Activated CD8-positive, alpha-beta memory T cell treated with anti-CD3 and anti-CD28 coated beads, Interleukin-2, amount 10 ng/mL, durations not matched to agents 7 days and 5 days (primary cell): ENCODE results near the gene CCDC27. TPM values are rescaled to one million over a fixed set of nuclear protein-coding genes. Genes with fewer than 3 reads are reported as not detected.

Experiments
- ATAC-seq: fragments of 150-1000 bp; cut with Tn5 transposase; one replicate; pipeline ENCODE4 v1.10.0; 2021; ENCODE audit warnings: moderate library complexity
- CTCF ChIA-PET: fragments of 350-600 bp; sonication (Branson Sonifier 250); formaldehyde crosslinking; loops from one replicate; lab custom pipeline; 2021; ENCODE audit warnings: antibody characterized with exemption; lab: Charles Lee
- DNase-seq: peaks from one replicate; pipeline ENCODE4 v3.0.0-alpha.2; 2020
- H3K27ac Mint-ChIP-seq: one replicate; pipeline ENCODE4 v1.8.0; 2021; ENCODE audit warnings: mild to moderate bottlenecking, mixed read lengths
- H3K27me3 Mint-ChIP-seq: one replicate; pipeline ENCODE4 v1.8.0; 2021; ENCODE audit warnings: mixed read lengths
- H3K36me3 Mint-ChIP-seq: one replicate; pipeline ENCODE4 v1.8.0; 2021; ENCODE audit warnings: mild to moderate bottlenecking, mixed read lengths
- H3K4me1 Mint-ChIP-seq: one replicate; pipeline ENCODE4 v1.8.0; 2021; ENCODE audit warnings: mixed read lengths
- H3K4me3 Mint-ChIP-seq: one replicate; pipeline ENCODE4 v1.8.0; 2021; ENCODE audit warnings: mild to moderate bottlenecking, moderate library complexity, mixed read lengths
- H3K9me3 Mint-ChIP-seq: one replicate; pipeline ENCODE4 v1.8.0; 2022; ENCODE audit warnings: low read depth, mixed read lengths
- total RNA-seq, 2 experiments: library from RNA; stranded (reverse); gene quantifications; one replicate each; pipeline ENCODE4 v1.2.3, GENCODE V29; 2021

Gene CCDC27
- total RNA-seq = not detected

GRCh38 chr1:3752400-3752945, at the start of gene CCDC27:
TSS of gene CCDC27 (plus strand) at chr1:3752450. CDS start at chr1:3752482, 32 bp downstream.
- ATAC-seq = no peak
- no peak for DNase-seq
- H3K4me1 Mint-ChIP-seq = peaks cover 10% of the 10 kb centered on the region
- no peak within 1 kb of the TSS for H3K4me3 Mint-ChIP-seq
- no peak within 1 kb of the TSS for H3K27ac Mint-ChIP-seq
- H3K27me3 Mint-ChIP-seq = no peaks in the 10 kb centered on the region
- H3K36me3 Mint-ChIP-seq = no peaks in the 10 kb centered on the region
- H3K9me3 Mint-ChIP-seq = no peaks in the 10 kb centered on the region
- CTCF ChIA-PET = no interaction called here

GRCh38 chr1:3702528-3702927, 49.7 kb upstream of the CCDC27 start:
- DNase-seq = no peak
- no peak for ATAC-seq
- CTCF ChIA-PET = no interaction called here
- Mint-ChIP-seq H3K9me3 (no peaks in the 10 kb centered on the region), H3K4me3 (no peak overlapping the region), H3K27me3 (peaks cover 5% of the 10 kb centered on the region), H3K27ac (no peak overlapping the region), H3K4me1 (no peaks in the 10 kb centered on the region), H3K36me3 (no peaks in the 10 kb centered on the region)

GRCh38 chr1:3702990-3703728, 49.1 kb upstream of the CCDC27 start:
- Mint-ChIP-seq H3K36me3 (no peaks in the 10 kb centered on the region), H3K27me3 (peaks cover 7% of the 10 kb centered on the region), H3K4me1 (no peaks in the 10 kb centered on the region), H3K4me3 (no peak overlapping the region), H3K9me3 (no peaks in the 10 kb centered on the region), H3K27ac (no peak overlapping the region)
- DNase-seq = no peak
- CTCF ChIA-PET = no interaction called here
- no peak for ATAC-seq

GRCh38 chr1:3703786-3704371, 48.4 kb upstream of the CCDC27 start:
- H3K36me3 Mint-ChIP-seq = no peaks in the 10 kb centered on the region
- no peaks in the 10 kb centered on the region for H3K4me1 Mint-ChIP-seq
- H3K9me3 Mint-ChIP-seq = no peaks in the 10 kb centered on the region
- no peak overlapping the region for H3K4me3 Mint-ChIP-seq
- peaks cover 10% of the 10 kb centered on the region for H3K27me3 Mint-ChIP-seq
- no peak for ATAC-seq
- DNase-seq = no peak
- CTCF ChIA-PET = no interaction called here
- no peak overlapping the region for H3K27ac Mint-ChIP-seq

GRCh38 chr1:3705341-3705950, 46.8 kb upstream of the CCDC27 start:
- Mint-ChIP-seq H3K27ac (no peak overlapping the region), H3K4me3 (no peak overlapping the region), H3K4me1 (no peaks in the 10 kb centered on the region), H3K36me3 (no peaks in the 10 kb centered on the region), H3K9me3 (no peaks in the 10 kb centered on the region), H3K27me3 (peaks cover 14% of the 10 kb centered on the region)
- CTCF ChIA-PET = no interaction called here
- no peak for ATAC-seq
- no peak for DNase-seq

- peaks cover 14% of the 10 kb centered on the region for H3K27me3 Mint-ChIP-seq
- ATAC-seq = no peak
Observed at GRCh38 chr1:3706651-3707297, 45.5 kb upstream of the CCDC27 start.

GRCh38 chr1:3707298-3707938, 44.8 kb upstream of the CCDC27 start:
- Mint-ChIP-seq H3K27me3 (peaks cover 14% of the 10 kb centered on the region), H3K36me3 (no peaks in the 10 kb centered on the region), H3K4me3 (no peak overlapping the region), H3K27ac (no peak overlapping the region), H3K4me1 (no peaks in the 10 kb centered on the region), H3K9me3 (no peaks in the 10 kb centered on the region)
- DNase-seq = no peak
- ATAC-seq = no peak
- CTCF ChIA-PET = no interaction called here

More at GRCh38 chr1:3706651-3707297, 45.5 kb upstream of the CCDC27 start:
- Mint-ChIP-seq H3K36me3 (no peaks in the 10 kb centered on the region), H3K9me3 (no peaks in the 10 kb centered on the region), H3K4me1 (no peaks in the 10 kb centered on the region), H3K27ac (no peak overlapping the region), H3K4me3 (no peak overlapping the region)
- CTCF ChIA-PET = no interaction called here
- DNase-seq = no peak

GRCh38 chr1:3707939-3708328, 44.3 kb upstream of the CCDC27 start:
- Mint-ChIP-seq H3K4me3 (no peak overlapping the region), H3K9me3 (no peaks in the 10 kb centered on the region), H3K27me3 (peaks cover 14% of the 10 kb centered on the region), H3K27ac (no peak overlapping the region), H3K36me3 (no peaks in the 10 kb centered on the region), H3K4me1 (no peaks in the 10 kb centered on the region)
- DNase-seq (no peak), ATAC-seq (no peak)
- CTCF ChIA-PET = interaction anchor here (1.3 kb wide), 1 partner anchor 17 kb away, joined by 3 read pairs; no protein-coding TSS in a partner anchor

GRCh38 chr1:3708791-3709190, 43.5 kb upstream of the CCDC27 start:
- ATAC-seq (no peak), DNase-seq (no peak)
- Mint-ChIP-seq H3K27ac (no peak overlapping the region), H3K36me3 (no peaks in the 10 kb centered on the region), H3K9me3 (no peaks in the 10 kb centered on the region), H3K4me3 (no peak overlapping the region), H3K27me3 (peaks cover 14% of the 10 kb centered on the region), H3K4me1 (no peaks in the 10 kb centered on the region)
- CTCF ChIA-PET = interaction anchor here (1.3 kb wide), 1 partner anchor 16 kb away, joined by 3 read pairs; no protein-coding TSS in a partner anchor

GRCh38 chr1:3710251-3710650, 42.0 kb upstream of the CCDC27 start:
- ATAC-seq = no peak
- Mint-ChIP-seq H3K4me1 (no peaks in the 10 kb centered on the region), H3K27ac (no peak overlapping the region), H3K9me3 (no peaks in the 10 kb centered on the region), H3K4me3 (no peak overlapping the region), H3K36me3 (no peaks in the 10 kb centered on the region), H3K27me3 (peaks cover 11% of the 10 kb centered on the region)
- DNase-seq = no peak
- CTCF ChIA-PET = no interaction called here

GRCh38 chr1:3711381-3711779, 40.9 kb upstream of the CCDC27 start:
- no peak for ATAC-seq
- Mint-ChIP-seq H3K4me3 (no peak overlapping the region), H3K27me3 (peaks cover 11% of the 10 kb centered on the region), H3K4me1 (no peaks in the 10 kb centered on the region), H3K27ac (no peak overlapping the region), H3K36me3 (no peaks in the 10 kb centered on the region), H3K9me3 (no peaks in the 10 kb centered on the region)
- CTCF ChIA-PET = interaction anchor here (0.8 kb wide), 1 partner anchor 16 kb away, joined by 3 read pairs; no protein-coding TSS in a partner anchor
- DNase-seq = no peak

- Mint-ChIP-seq H3K27ac (no peak overlapping the region), H3K4me1 (no peaks in the 10 kb centered on the region), H3K9me3 (no peaks in the 10 kb centered on the region), H3K4me3 (no peak overlapping the region), H3K36me3 (no peaks in the 10 kb centered on the region), H3K27me3 (peaks cover 11% of the 10 kb centered on the region)
- ATAC-seq (no peak), DNase-seq (no peak)
- CTCF ChIA-PET = interaction anchor here (1.0 kb wide), 1 partner anchor 13 kb away, joined by 6 read pairs; no protein-coding TSS in a partner anchor
Observed at GRCh38 chr1:3711780-3712451, 40.3 kb upstream of the CCDC27 start.
